Ishikawa (cell line): Measurements from ENCODE around the gene POU3F1.

Experiments used
- CEBPB ChIP-seq: IDR thresholded peaks from 2 replicates; pipeline ENCODE4 v1.6.1; 2012
- CREB1 ChIP-seq: IDR thresholded peaks from 2 replicates; pipeline ENCODE4 v1.6.1; 2012; ENCODE audit warnings: low read depth
- MAX ChIP-seq: IDR thresholded peaks from 2 replicates; pipeline ENCODE4 v1.6.1; 2012
- RAD21 ChIP-seq: IDR thresholded peaks from 2 replicates; pipeline ENCODE4 v1.6.1; 2012; ENCODE audit warnings: low read depth
- REST ChIP-seq: IDR thresholded peaks from 2 replicates; pipeline ENCODE4 v1.6.1; 2012; ENCODE audit warnings: low read depth, mild to moderate bottlenecking
- TAF1 ChIP-seq: IDR thresholded peaks from 2 replicates; pipeline ENCODE4 v1.6.1; 2012; ENCODE audit warnings: low read depth, mild to moderate bottlenecking
- USF1 ChIP-seq: IDR thresholded peaks from 2 replicates; pipeline ENCODE4 v1.6.1; 2012
- ZBTB7A ChIP-seq: IDR thresholded peaks from 2 replicates; pipeline ENCODE4 v1.6.1; 2012; ENCODE audit warnings: low read depth

GRCh38 chr1:38083541-38083940 lies 36.9 kb upstream of the POU3F1 start:
- no peak for TF ChIP-seq TAF1
- no peak for TF ChIP-seq MAX
- no peak for TF ChIP-seq REST
- no peak for TF ChIP-seq RAD21
- no peak for TF ChIP-seq CEBPB
- no peak for TF ChIP-seq ZBTB7A
- no peak for TF ChIP-seq CREB1
- TF ChIP-seq USF1: no peak
